Measurements from ENCODE around the gene FILIP1L.

DNA sequence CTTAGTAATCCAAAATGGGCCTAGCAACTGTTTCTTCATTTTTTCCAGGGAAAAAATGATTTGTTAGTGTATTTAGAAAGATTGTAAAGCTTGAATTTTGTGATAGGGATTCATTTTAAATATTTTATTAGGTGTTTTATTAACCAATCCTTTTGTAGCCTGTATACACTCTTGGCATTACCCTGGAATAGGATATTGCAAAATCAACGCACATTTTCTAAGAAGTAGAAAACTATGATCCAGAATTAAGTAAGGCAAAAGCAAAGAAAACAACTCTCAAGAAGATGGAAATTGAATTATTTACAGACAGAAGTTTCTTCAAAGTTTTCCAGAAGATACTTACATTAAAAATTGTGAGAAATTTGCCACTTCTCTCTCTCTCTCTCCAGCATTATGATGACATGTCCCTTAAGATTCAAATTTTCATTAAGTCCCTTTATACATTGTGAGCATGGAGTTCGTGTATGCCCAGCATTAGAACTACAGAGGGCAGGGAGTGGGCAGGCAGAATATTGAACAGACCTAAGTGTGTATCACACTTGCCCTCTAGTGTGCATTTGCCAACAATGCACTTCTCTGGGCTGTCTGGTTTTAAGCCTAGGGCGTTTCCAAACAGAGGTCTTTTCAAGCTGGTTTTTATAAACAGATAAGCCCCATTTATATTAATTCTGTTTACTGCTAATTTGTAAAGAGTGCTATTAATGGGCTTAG is 325.1 kb downstream of the FILIP1L start:
- TF ChIP-seq ELF1 (IDR thresholded peaks at IDR 0.05), result no peak
- TF ChIP-seq, protein P1, sequence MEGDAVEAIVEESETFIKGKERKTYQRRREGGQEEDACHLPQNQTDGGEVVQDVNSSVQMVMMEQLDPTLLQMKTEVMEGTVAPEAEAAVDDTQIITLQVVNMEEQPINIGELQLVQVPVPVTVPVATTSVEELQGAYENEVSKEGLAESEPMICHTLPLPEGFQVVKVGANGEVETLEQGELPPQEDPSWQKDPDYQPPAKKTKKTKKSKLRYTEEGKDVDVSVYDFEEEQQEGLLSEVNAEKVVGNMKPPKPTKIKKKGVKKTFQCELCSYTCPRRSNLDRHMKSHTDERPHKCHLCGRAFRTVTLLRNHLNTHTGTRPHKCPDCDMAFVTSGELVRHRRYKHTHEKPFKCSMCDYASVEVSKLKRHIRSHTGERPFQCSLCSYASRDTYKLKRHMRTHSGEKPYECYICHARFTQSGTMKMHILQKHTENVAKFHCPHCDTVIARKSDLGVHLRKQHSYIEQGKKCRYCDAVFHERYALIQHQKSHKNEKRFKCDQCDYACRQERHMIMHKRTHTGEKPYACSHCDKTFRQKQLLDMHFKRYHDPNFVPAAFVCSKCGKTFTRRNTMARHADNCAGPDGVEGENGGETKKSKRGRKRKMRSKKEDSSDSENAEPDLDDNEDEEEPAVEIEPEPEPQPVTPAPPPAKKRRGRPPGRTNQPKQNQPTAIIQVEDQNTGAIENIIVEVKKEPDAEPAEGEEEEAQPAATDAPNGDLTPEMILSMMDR (IDR thresholded peaks at IDR 0.05), result peak; percentile 76
- TF ChIP-seq YY1 (IDR thresholded peaks at IDR 0.05; ENCODE audit: low read depth), result no peak
- TF ChIP-seq MXI1 (IDR thresholded peaks at IDR 0.05; ENCODE audit: low read depth, low read length), result no peak
- no peak for TF ChIP-seq POLR2AphosphoS5 (IDR thresholded peaks at IDR 0.05; ENCODE audit: low read depth, low read length)
- no peak for TF ChIP-seq EP300 (IDR thresholded peaks at IDR 0.05; ENCODE audit: borderline replicate concordance in 1 of 2, low read depth in 1 of 2, low read length in 1 of 2)
- TF ChIP-seq NFIC (IDR thresholded peaks at IDR 0.05; ENCODE audit: borderline replicate concordance), result no peak
- no peak for TF ChIP-seq RFX5 (IDR thresholded peaks at IDR 0.05; ENCODE audit: low read length)
- TF ChIP-seq EZH2phosphoT487 (IDR thresholded peaks at IDR 0.05; ENCODE audit: borderline replicate concordance, low read depth), result no peak
- no peak for TF ChIP-seq TAF1 (IDR thresholded peaks at IDR 0.05; ENCODE audit: borderline replicate concordance, low read depth, low read length)
- no peak for TF ChIP-seq JUND (IDR thresholded peaks at IDR 0.05)

Measured in SK-N-SH (cell line).